BLaER1 (cell line): ENCODE measurements around the gene VPS45.
A peak's percentile ranks its signal among the peaks of the same experiment; 100 is the strongest.
"Not testable (repeated sequence)": the region's sequence is repeated elsewhere in the genome, so short reads cannot be mapped to it uniquely, and the experiment has no call there.

Experiments
- H3K27ac ChIP-seq: shearing (Covaris generic); formaldehyde crosslinking; 2 replicates; pipeline ENCODE4 v1.8.1; 2022
- H3K27me3 ChIP-seq: shearing (Covaris generic); formaldehyde crosslinking; 2 replicates; pipeline ENCODE4 v1.8.1; 2022
- H3K36me3 ChIP-seq: shearing (Covaris generic); formaldehyde crosslinking; 2 replicates; pipeline ENCODE4 v1.8.1; 2022
- H3K4me1 ChIP-seq: shearing (Covaris generic); formaldehyde crosslinking; 2 replicates; pipeline ENCODE4 v1.8.1; 2022
- H3K4me2 ChIP-seq: shearing (Covaris generic); formaldehyde crosslinking; 2 replicates; pipeline ENCODE4 v1.8.1; 2022
- H3K4me3 ChIP-seq: shearing (Covaris generic); formaldehyde crosslinking; 2 replicates; pipeline ENCODE4 v1.8.1; 2022
- H3K9ac ChIP-seq: shearing (Covaris generic); formaldehyde crosslinking; 2 replicates; pipeline ENCODE4 v1.8.1; 2022
- H3K9me3 ChIP-seq: shearing (Covaris generic); formaldehyde crosslinking; 2 replicates; pipeline ENCODE4 v1.8.1; 2022
- H4K20me1 ChIP-seq: shearing (Covaris generic); formaldehyde crosslinking; 2 replicates; pipeline ENCODE4 v1.8.1; 2022
- Cebpa-rat ChIP-seq: shearing (Covaris generic); IDR thresholded peaks from 2 replicates; pipeline ENCODE4 v1.8.1; 2022

Gene VPS45

DNA sequence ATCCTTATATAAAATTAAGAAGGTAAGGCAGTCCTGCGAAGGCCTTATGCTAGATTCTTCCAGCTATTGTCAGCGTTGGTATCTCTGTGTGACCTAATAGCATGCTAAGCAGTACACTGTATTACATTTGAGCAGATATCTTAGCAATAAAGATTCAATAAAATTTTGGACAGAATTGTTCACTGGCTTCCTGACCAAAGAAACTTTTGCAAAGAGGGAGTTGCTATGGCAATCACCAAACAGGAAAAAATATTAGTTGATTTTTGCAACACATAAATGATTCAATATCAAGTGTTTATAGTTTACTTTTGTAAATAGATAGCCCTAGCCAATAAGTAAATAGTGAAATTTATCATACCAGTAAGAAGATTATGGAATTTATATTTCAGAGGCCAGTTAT, 51.1 kb downstream of the VPS45 start:
- Histone ChIP-seq H3K4me1 (no peaks in the 10 kb centered on the region), H4K20me1 (no peaks in the 10 kb centered on the region), H3K36me3 (peaks cover 7% of the 10 kb centered on the region), H3K27ac (no peak overlapping the region), H3K9me3 (peaks cover 21% of the 10 kb centered on the region), H3K4me3 (no peak overlapping the region), H3K4me2 (no peak overlapping the region), H3K27me3 (no peaks in the 10 kb centered on the region), H3K9ac (no peak overlapping the region)
- TF ChIP-seq Cebpa-rat, result no peak

DNA sequence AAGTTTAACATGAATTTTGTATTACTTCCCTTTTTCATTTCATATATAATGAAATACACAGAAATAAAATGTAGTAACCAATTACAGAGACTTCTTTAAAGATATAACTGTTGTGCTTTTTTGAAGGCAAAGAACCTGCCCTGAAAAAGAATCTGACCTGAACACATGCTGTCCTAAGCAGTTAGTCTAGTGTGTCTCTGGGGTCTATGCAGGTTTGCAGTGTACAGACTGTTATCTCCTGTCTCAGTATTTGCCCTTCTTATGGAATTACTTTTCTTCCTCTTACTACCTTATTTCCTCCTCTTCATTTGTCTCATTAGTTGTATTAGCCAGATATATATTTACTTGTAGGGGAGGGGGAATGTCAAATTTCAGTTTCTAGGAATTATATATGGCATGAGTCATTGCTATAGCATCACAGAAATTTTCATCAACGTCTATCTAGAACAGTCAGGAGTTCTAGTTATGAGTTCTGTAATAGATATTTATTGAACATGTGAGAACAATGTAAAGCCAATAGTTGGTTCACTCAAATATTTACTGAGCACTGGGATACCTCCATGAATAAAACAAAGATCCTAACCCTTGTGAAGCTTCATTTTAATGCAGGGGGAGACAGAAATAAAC, 53.8 kb downstream of the VPS45 start:
- H3K9me3 ChIP-seq, result no peaks in the 10 kb centered on the region
- no peak for TF ChIP-seq Cebpa-rat
- no peaks in the 10 kb centered on the region for H3K4me1 ChIP-seq
- H3K27ac ChIP-seq, result no peak overlapping the region
- H3K27me3 ChIP-seq, result no peaks in the 10 kb centered on the region
- no peak overlapping the region for H3K4me2 ChIP-seq
- H3K4me3 ChIP-seq, result no peak overlapping the region
- no peaks in the 10 kb centered on the region for H4K20me1 ChIP-seq
- no peak overlapping the region for H3K9ac ChIP-seq
- H3K36me3 ChIP-seq, result no peaks in the 10 kb centered on the region

DNA sequence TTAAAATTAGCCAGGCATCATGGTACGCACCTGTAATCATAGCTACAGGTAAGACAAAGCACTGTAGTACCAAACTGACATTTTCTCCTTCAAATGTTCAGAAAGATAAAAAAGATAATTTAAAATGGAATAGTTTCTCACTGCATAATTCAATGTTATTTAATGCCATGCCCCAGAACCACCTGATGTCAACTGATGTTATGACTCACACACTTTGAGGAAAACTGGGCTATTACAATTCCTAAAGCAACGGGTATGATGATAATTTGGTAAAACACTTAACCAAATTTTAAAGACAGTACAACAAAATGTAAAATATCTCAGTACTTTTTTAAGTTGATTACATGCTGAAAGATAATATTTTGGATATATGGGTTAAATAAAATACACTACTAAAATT, 59.2 kb downstream of the VPS45 start:
- H3K4me2 ChIP-seq, result no peak overlapping the region
- no peak overlapping the region for H3K27ac ChIP-seq
- H3K4me3 ChIP-seq, result no peak overlapping the region
- no peaks in the 10 kb centered on the region for H3K27me3 ChIP-seq
- no peaks in the 10 kb centered on the region for H3K4me1 ChIP-seq
- no peaks in the 10 kb centered on the region for H4K20me1 ChIP-seq
- no peaks in the 10 kb centered on the region for H3K9me3 ChIP-seq
- TF ChIP-seq Cebpa-rat, result no peak
- H3K36me3 ChIP-seq, result no peaks in the 10 kb centered on the region
- H3K9ac ChIP-seq, result no peak overlapping the region

DNA sequence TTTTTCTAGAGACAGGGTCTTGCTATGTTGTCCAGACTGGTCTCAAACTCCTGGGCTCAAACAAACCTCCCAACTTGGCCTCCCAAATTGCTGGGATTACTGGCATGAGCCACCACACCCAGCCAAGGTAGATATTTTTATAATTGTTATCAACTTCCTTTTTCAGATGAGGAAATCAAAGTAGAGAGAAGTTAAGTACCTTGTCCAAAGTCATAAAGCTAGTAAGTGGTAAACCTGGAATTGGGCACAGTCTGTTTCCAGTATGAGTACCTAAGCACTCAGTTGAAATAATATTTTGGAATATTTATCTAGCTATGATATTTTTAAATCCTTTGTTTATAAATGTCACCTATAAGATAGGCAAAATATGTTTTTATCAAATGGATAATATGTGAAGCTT, 59.9 kb downstream of the VPS45 start:
- Histone ChIP-seq H3K36me3 (no peaks in the 10 kb centered on the region), H3K4me3 (no peak overlapping the region), H3K9me3 (no peaks in the 10 kb centered on the region), H4K20me1 (no peaks in the 10 kb centered on the region), H3K9ac (no peak overlapping the region), H3K27me3 (no peaks in the 10 kb centered on the region), H3K27ac (no peak overlapping the region), H3K4me1 (no peaks in the 10 kb centered on the region), H3K4me2 (no peak overlapping the region)
- TF ChIP-seq Cebpa-rat, result no peak

DNA sequence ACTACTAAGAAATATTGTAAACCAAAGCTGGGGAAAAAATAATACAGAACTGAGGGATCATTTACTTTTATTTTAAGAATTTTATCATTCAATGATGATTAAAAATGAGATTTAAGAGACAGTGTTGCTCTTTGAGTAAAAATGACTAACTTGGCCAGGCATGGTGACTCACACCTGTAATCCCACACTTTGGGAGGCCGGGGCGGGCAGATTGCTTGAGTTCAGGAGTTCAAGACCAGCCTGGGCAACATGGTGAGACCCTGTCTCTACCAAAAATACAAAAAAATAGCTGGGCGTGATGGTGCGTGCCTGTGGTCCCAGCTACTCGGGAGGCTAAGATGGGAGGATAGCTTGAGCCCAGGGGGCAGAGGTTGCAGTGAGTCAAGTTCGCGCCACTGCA, 60.3 kb downstream of the VPS45 start:
- Histone ChIP-seq H3K9me3 (no peaks in the 10 kb centered on the region), H3K27ac (no peak overlapping the region), H3K4me1 (no peaks in the 10 kb centered on the region), H3K4me2 (no peak overlapping the region), H4K20me1 (no peaks in the 10 kb centered on the region), H3K4me3 (no peak overlapping the region), H3K36me3 (no peaks in the 10 kb centered on the region), H3K27me3 (no peaks in the 10 kb centered on the region), H3K9ac (no peak overlapping the region)
- TF ChIP-seq Cebpa-rat, result no peak

DNA sequence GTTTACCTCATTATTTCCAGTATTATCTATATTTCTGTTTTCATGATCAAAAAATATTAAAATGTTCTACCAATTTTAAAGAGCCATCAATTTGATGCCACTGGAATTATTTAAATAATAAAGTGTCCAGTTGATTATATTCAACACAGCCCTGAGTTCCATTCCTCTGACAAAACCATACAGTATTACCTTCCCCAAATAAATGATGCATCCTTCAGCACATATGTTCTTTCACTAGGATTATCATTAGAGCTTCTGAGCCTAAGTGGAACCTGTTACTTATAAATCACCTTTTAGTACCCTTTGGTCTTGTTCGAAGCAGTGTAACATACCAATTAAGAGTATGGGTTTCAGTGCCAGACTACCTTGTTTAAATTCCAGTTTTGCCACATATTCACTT, 64.8 kb downstream of the VPS45 start:
- TF ChIP-seq Cebpa-rat, result no peak
- no peak overlapping the region for H3K9ac ChIP-seq
- no peaks in the 10 kb centered on the region for H3K9me3 ChIP-seq
- no peaks in the 10 kb centered on the region for H3K27me3 ChIP-seq
- H3K36me3 ChIP-seq, result no peaks in the 10 kb centered on the region
- H3K4me3 ChIP-seq, result no peak overlapping the region
- H3K4me2 ChIP-seq, result no peak overlapping the region
- no peaks in the 10 kb centered on the region for H4K20me1 ChIP-seq
- no peak overlapping the region for H3K27ac ChIP-seq
- peaks cover 5% of the 10 kb centered on the region for H3K4me1 ChIP-seq

DNA sequence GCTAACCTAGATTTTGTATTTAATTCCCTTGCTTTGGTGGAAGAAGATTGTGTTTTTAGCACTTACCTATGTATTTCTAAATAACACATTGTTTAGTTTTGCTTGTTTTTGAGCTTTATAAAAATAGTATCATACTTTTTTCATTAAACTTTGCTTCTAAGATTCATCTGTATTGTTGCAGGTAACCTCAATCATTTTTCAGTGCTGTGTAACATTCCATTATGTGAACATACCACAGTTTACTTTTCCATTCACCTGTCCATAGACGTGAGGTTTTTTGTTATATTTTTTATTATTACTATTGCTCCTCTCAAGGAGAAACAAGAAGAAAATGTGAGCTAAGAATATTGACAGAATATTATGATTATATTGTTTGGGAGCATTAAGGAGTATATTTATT, 67.0 kb downstream of the VPS45 start:
- no peak for TF ChIP-seq Cebpa-rat
- Histone ChIP-seq H3K27ac (no peak overlapping the region), H3K9ac (no peak overlapping the region), H3K4me1 (peaks cover 16% of the 10 kb centered on the region), H3K9me3 (no peaks in the 10 kb centered on the region), H3K4me3 (no peak overlapping the region), H3K36me3 (no peaks in the 10 kb centered on the region), H3K27me3 (no peaks in the 10 kb centered on the region), H4K20me1 (no peaks in the 10 kb centered on the region), H3K4me2 (no peak overlapping the region)

DNA sequence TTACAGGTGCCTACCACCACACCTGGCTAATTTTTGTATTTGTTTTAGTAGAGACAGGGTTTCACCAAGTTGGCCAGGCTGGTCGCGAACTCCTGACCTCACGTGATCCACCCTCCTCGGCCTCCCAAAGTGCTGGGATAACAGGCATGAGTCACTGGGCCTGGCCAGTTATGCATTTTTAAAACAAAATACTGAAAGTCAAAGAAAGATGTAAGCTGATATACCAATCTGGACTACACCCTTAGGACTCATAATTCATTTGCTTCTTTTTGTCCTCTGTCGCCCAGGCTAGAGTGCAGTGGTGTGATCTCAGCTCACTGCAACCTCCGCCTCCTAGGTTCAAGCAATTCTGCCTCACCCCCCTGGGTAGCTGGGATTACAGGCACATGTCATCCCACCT, 67.8 kb downstream of the VPS45 start:
- H3K9ac ChIP-seq, H3K4me2 ChIP-seq, H3K36me3 ChIP-seq, H3K27ac ChIP-seq, H3K27me3 ChIP-seq, H3K9me3 ChIP-seq, H4K20me1 ChIP-seq, H3K4me3 ChIP-seq: not testable (repeated sequence)
- peaks cover 16% of the 10 kb centered on the region for H3K4me1 ChIP-seq

DNA sequence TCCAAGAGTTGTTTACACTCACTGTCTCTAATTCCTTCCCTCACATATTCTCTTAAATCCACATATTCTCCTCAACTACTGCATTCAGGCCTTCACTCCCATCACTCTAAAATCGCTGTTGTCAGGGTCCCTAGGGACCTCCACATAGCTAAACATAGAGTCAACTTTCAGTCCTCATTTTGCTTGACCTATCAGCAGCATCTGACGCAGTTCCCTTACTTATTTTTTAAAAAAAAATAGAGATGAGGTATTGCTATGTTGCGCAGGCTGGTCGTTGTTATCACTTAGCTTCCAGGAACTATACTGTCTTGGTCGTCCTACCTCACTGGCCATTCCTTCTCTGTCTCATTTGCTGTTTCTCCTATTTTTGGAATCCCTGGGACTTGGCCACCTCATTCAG, 70.5 kb downstream of the VPS45 start:
- no peaks in the 10 kb centered on the region for H3K36me3 ChIP-seq
- TF ChIP-seq Cebpa-rat, result no peak
- no peak overlapping the region for H3K9ac ChIP-seq
- no peak overlapping the region for H3K4me3 ChIP-seq
- H3K27me3 ChIP-seq, result no peaks in the 10 kb centered on the region
- H3K27ac ChIP-seq, result no peak overlapping the region
- H4K20me1 ChIP-seq, result no peaks in the 10 kb centered on the region
- H3K4me2 ChIP-seq, result peak overlapping the region; percentile 41
- H3K9me3 ChIP-seq, result no peaks in the 10 kb centered on the region
- peaks cover 16% of the 10 kb centered on the region for H3K4me1 ChIP-seq

DNA sequence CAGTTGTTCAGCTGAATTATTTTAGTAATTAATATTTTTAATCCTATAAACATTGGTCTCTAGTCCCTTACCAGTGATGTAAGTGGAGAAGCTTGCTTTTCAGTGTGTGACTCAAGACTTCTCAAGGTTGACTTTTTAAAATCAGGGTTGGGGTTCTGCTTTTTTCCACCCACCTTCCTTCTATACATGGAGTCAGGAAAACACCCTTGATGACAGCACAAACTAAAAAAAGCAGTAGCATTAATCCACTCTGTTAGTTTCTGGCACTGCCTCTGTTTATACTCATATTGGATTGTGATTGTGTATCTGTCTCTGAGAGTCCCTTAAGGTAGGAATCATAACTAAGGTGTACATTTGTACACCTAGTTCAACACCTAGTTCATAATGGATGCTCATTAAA, 73.9 kb downstream of the VPS45 start:
- no peak overlapping the region for H3K27ac ChIP-seq
- H3K27me3 ChIP-seq, result no peaks in the 10 kb centered on the region
- no peak overlapping the region for H3K9ac ChIP-seq
- H3K4me1 ChIP-seq, result peaks cover 34% of the 10 kb centered on the region
- no peaks in the 10 kb centered on the region for H3K36me3 ChIP-seq
- no peak overlapping the region for H3K4me3 ChIP-seq
- no peak overlapping the region for H3K4me2 ChIP-seq
- H4K20me1 ChIP-seq, result no peaks in the 10 kb centered on the region
- no peaks in the 10 kb centered on the region for H3K9me3 ChIP-seq
- no peak for TF ChIP-seq Cebpa-rat

DNA sequence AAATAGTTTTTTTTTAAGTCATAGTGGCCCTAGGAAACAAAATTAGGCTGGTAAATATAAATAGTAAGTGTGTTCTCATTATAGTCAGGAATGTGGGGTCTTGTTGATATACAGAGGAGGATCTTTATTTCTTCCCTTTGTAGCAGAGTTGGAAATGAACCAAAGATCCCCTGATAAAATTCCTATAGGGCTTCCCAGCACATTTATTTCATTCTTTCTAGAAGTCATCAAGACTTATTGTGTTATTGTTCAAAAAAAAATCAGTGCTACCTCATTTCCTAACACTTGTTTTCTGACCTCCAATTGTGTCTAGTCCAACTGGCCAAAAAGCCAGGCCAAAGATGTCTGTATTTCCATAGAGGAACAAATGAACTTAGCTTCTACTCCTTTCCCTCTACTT, 74.5 kb downstream of the VPS45 start:
- Histone ChIP-seq H3K4me1 (peaks cover 38% of the 10 kb centered on the region), H3K4me3 (no peak overlapping the region)

More for the DNA sequence above, 74.5 kb downstream of the VPS45 start:
- H3K27ac ChIP-seq, result no peak overlapping the region
- H4K20me1 ChIP-seq, result no peaks in the 10 kb centered on the region
- no peaks in the 10 kb centered on the region for H3K27me3 ChIP-seq
- no peak overlapping the region for H3K9ac ChIP-seq
- no peaks in the 10 kb centered on the region for H3K36me3 ChIP-seq
- H3K4me2 ChIP-seq, result no peak overlapping the region
- no peaks in the 10 kb centered on the region for H3K9me3 ChIP-seq
- no peak for TF ChIP-seq Cebpa-rat
